ENCODE data around the gene OCA2.

The OCA2 gene

DNA sequence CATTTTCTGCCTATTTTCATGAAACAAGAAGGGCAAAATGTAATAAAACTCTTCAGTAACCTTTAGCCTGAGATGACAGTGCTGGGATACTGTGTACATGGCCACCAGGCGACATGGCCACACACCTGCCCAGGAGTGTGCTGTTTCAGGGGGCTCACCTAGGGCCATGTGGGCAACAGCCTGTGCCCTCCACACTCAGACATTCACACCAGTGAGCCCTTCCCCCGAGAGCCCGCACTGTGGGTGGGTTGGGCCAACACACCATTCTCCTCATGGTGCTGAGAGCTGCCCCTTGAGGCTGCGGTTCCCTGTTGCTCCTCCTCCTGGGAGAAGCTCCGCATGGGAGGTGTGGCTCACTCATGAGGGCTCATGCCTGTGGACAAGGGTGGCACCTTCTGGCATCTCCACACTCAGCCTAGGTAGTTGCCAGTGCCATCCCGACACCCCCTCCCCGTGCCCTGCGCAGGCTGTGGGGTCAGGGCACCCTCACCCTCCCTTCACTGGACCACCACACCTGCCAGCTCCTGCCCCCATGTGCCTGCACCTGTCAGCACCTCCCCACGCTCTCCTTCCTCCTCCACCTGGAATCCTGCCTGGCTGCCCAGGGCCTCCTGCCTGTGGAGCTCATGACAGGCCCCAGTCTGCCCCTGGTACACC, 19.7 kb downstream of the OCA2 start:
- no peak for DNase-seq (ENCODE audit: low read depth)

DNA sequence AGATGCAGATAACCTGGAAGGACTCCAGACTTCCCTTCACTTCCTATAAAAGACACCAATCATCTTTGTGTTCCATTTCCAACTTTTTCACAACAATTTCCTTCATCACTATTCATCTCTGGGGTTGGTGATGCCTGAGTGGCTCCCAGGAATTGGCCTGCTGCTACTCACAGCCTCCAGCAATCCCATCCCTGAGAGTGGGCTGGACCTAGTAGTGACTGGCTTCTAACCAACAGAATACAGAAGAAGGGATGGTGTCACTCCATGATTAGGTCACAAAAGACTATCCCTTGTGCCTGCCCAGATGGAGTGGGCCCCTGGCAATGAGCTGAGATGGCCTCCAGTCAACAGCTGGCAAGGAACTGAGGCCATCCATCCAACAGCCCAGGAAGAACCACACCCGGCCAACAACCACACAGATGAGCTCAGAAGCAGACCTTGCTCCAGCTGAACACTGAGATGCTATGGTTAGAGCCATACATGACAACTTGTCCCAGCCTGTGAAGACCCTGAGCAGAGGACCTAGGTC, 20.9 kb downstream of the OCA2 start:
- no peak for DNase-seq (ENCODE audit: low read depth)

DNA sequence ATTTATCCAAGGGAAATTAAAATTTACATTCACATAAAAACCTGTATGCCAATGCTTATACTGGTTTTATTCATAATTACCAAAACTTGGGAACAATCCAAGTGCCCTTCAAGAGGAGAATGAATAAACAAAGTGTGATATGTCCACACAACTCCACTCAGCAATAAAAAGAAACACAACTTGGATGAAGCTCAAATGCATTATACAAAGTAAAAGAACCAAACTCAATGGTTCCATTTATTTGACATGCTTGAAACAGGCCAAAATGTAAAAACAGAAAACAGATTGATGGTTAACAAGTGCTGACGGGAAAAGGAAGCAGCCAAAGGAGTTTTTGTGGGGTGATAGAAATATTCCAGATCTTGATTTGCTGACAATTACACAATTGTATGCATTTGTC, 23.5 kb downstream of the OCA2 start:
- no peak for DNase-seq (ENCODE audit: low read depth)

DNA sequence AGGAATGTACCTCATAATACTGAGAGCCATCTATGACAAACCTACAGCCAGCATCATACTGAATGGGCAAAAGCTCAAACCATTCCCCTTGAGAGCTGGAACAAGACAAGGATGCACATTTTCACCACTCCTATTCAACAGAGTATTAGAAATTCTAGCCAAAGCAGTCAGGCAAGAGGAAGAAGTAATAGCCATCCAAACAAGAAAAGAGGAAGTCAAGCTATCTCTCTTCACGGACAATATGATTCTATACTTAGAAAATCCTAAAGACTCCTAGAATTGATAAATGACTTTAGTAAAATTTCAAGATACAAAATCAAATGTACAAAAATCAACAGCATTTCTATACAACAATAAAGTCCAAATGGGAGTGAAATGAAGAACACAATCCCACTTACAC, 30.2 kb downstream of the OCA2 start:
- no peak for DNase-seq (ENCODE audit: low read depth)

DNA sequence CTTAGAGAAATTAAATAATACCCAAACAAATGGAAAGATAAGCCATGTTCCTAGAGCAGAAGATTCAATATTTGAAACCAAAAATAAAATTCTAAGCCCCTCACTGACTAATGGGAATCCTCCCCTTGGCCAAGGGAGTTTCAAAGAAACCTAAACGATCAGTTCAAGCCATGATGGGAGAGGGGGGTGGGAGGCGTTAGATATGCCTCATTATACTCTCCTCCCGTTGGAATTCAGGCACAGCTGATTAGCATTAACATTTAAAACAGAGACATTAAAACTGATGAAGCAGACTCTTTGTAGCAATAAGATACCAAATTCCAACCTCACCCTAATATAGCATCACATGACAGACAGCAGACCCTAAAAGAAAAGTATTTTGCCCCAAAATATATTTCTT, 32.9 kb downstream of the OCA2 start:
- DNase-seq (ENCODE audit: low read depth), result no peak

GRCh38 chr15:28060005-28060404, 39.1 kb downstream of the OCA2 start:
- no peak for DNase-seq (ENCODE audit: low read depth)

GRCh38 chr15:28058082-28058481, 41.0 kb downstream of the OCA2 start:
- no peak for DNase-seq (ENCODE audit: low read depth)

- DNase-seq (ENCODE audit: low read depth), result no peak
These were observed 47.0 kb downstream of the OCA2 start for GRCh38 chr15:28051955-28052633.

GRCh38 chr15:28049581-28049980, 49.5 kb downstream of the OCA2 start:
- DNase-seq (ENCODE audit: low read depth), result no peak

DNA sequence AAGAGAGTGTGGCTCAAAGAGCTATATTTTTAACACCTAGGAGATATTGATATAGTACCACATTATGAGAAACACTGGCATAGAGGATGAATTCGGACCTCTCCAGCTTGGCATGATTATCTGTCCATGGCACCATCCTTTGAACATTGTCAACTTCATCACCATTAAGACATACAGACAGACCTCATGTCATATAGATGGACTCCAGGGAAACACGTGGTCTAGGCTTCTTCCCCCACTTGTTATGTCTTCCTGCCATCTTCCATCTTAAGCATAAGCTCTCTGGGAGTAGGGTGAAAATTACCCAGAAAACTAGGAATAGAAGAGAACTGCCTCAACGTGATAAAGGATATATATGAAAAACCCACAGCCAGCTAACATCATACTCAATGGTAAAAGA, 51.8 kb downstream of the OCA2 start:
- no peak for DNase-seq (ENCODE audit: low read depth)

GRCh38 chr15:28044121-28044672, 54.9 kb downstream of the OCA2 start:
- DNase-seq (ENCODE audit: low read depth), result no peak

DNA sequence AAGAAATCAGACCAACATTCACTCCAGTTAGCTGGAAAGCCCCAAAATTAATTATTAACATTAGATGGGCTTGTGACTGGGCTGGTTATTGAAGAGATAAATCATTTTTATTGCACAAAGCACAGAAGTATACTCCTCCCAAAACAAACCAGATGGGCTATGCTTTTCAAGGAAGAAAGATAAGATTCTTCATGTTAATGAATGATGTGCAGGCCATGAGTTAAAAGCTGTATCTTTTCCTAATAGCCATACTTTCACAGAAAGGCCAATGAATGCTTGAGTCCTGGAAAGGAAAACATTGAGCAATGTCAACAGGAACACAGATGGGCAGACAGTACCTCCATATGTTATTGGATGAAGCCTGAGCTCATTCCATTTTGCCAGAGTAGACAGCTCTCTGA, 55.4 kb downstream of the OCA2 start:
- no peak for DNase-seq (ENCODE audit: low read depth)

DNA sequence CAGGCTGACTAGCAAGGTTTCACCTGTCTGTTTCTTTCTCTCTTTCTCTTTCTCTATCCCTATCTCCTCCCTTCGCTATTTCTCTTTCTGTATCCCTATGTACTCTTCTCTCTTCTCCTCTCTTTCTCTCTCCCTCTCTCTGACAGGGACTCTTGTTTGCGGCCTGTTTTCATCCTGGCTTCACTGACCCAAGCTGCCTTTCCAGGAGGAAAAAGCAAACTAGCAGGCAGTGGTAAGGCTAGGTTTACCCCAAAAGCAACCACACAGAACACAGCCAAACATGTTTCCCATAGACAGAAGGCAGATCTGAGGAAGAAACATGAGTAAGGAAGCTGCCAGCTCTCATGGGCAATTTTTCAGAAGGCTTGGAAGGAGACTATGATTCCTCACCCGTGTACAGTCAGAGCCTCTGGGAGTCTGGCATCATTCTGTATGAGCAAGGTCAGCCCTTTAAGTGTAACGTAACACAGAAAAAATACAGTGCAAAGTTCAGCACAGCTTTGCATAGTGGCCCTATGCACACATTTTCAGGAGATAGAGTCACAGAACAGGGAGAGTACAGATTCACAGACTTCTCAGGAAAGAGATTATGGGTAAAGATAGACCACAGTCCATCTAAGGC, 61.0 kb downstream of the OCA2 start:
- no peak for DNase-seq (ENCODE audit: low read depth)

GRCh38 chr15:28033443-28033842, 65.7 kb downstream of the OCA2 start:
- no peak for DNase-seq (ENCODE audit: low read depth)

GRCh38 chr15:28030801-28031200, 68.3 kb downstream of the OCA2 start:
- DNase-seq (ENCODE audit: low read depth), result no peak

GRCh38 chr15:28027714-28028076, 71.4 kb downstream of the OCA2 start:
- no peak for DNase-seq (ENCODE audit: low read depth)

DNA sequence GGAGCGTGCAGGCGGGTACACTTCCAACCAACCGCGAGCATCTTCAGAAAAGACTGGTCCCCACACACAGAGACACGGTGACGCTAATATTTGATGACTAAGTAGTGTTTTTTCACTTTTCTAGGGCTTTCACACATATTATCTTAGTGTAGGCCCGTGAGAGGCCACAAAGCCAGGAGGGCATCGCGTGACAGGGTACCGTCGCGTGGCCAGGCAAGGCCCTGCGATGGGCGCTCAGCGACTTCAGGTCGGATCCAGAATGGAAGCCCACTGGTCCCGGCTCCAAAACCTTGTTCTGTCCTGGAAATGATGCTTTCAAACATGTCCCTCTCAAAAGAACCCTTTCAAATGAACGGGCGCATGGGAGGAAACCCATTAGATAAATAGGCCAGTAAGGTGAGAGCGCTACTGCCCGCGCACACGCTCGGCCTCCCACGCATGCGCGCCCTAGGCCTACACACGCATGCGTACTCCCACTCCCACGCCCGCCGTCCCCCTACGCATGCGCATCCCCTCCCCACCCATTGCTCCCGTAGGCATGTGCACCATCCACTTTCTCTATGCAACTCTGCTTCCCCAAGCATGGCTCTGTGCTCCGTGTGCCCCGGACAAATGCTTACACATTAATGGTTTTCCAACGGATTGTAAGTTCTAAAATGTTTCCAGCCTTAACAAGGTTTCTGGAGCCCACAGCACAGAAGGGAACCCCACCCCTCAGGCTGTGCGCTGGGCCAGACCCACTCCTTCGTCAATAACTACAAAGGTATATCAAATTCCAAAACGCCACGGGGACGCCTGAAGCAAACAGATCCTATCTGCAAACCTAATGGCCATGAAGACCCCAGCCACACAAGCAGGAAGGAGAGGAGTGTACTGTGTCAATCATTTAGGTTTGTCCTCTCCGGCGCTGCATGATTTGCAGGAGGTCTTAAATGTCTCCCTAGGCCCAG, 72.1 kb downstream of the OCA2 start:
- no peak for DNase-seq (ENCODE audit: low read depth)

GRCh38 chr15:28026221-28026620, 72.9 kb downstream of the OCA2 start:
- DNase-seq (ENCODE audit: low read depth), result no peak

GRCh38 chr15:28025413-28025812, 73.7 kb downstream of the OCA2 start:
- no peak for DNase-seq (ENCODE audit: low read depth)

GRCh38 chr15:28024889-28025250, 74.2 kb downstream of the OCA2 start:
- no peak for DNase-seq (ENCODE audit: low read depth)

GRCh38 chr15:28023933-28024888, 74.9 kb downstream of the OCA2 start:
- no peak for DNase-seq (ENCODE audit: low read depth)
